ENCODE results near the gene TMEM74B.
"Not testable (repeated sequence)": the region's sequence is repeated elsewhere in the genome, so short reads cannot be mapped to it uniquely, and the experiment has no call there.

The TMEM74B gene

DNA sequence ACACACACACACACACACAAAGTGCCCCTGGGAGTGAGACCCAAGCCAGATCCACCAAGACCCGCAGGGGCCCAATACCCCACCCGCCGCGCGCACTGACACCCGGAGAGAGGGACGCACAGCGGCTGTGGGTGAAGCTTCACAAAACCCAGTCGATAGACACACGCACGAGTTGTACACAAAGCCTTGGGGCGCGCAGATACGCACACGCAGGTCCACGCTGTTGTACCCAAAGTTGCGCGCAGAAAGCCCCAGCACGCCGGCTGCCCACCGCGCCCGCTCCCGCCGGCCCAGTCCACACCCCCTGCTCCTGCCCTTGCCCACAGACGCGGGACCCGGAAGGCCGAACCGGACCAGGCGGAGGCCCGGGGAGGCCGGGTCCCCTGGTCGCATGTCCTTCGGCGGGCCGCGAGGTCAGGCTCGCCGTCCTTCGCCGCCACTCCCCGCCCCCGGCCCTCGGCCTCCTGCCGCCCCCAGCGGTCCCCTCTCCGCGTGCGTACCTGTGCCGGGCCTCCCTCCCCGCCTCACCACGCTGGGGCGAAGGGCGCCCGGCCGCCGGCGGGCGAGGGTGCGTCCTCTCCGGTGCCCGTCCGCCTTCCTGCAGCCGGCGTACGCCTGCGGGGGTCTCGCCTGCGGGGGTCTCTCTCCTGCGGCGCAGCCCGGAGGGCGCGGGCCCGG is at the start of gene TMEM74B:
Gene TMEM74B (minus strand): TSS at position 344 of the 678 bp plus-strand sequence. CDS start 1,180 bp downstream, outside the sequence.
- no peak for DNase-seq (ENCODE audit: low spot score)

- no peak for DNase-seq (ENCODE audit: low spot score)
These were observed 47.7 kb upstream of the TMEM74B start for GRCh38 chr20:1232286-1233111.

GRCh38 chr20:1229541-1229940 is 44.8 kb upstream of the TMEM74B start:
- no peak for DNase-seq (ENCODE audit: low spot score)

GRCh38 chr20:1225783-1226654 is 41.2 kb upstream of the TMEM74B start, which contains the start of gene RAD21L1:
RAD21L1 (plus strand) TSS chr20:1226044; CDS start chr20:1228454, 2,410 bp downstream.
- DNase-seq (ENCODE audit: low spot score) = peak; percentile 80

- DNase-seq (ENCODE audit: low spot score) = no peak
These were observed 40.5 kb upstream of the TMEM74B start for GRCh38 chr20:1225263-1225782.

DNA sequence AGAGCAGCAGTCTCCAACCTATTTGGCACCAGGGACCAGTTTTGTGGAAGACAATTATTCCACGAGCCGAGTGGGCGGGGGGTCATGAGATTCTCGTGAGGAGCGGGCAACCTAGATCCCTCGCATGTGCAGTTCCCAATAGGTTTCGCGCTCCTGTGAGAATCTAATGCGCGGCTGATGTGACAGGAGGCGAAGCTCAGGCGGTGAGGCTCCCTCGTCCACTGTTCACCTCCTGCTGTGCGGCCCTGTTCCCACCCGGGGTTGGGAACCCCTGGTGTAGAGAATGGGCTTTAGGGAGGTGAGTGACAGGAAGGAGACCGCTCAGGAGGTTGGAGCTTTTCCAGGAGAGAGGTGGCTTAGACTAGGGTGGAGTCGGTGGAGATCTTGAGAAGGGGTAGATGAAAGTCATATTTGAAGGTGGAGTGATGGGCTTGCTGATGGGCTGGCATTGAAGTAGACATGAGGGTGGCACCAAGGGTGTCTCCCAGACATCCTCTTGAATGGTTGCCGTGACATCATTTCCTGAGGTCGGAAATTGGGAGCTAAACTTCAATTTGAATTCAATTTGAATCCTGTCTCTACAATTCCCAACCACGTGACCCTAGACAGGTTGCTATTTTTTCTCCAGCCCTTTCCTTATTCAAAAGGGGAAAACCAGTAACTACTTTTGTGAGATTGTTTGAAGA is 39.6 kb upstream of the TMEM74B start:
- DNase-seq (ENCODE audit: low spot score) = no peak

DNA sequence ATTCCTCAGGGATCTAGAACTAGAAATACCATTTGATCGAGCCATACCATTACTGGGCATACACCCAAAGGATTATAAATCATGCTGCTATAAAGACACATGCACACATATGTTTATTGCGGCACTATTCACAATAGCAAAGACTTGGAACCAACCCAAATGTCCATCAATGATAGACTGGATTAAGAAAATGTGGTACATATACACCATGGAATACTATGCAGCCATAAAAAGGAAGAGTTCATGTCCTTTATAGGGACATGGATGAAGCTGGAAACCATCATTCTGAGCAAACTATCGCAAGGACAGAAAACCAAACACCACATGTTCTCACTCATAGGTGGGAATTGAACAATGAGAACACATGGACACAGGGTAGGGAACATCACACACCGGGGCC is 38.0 kb upstream of the TMEM74B start:
- DNase-seq (ENCODE audit: low spot score) = not testable (repeated sequence)

GRCh38 chr20:1216527-1217427 is 32.0 kb upstream of the TMEM74B start:
- not testable (repeated sequence) for DNase-seq (ENCODE audit: low spot score)

DNA sequence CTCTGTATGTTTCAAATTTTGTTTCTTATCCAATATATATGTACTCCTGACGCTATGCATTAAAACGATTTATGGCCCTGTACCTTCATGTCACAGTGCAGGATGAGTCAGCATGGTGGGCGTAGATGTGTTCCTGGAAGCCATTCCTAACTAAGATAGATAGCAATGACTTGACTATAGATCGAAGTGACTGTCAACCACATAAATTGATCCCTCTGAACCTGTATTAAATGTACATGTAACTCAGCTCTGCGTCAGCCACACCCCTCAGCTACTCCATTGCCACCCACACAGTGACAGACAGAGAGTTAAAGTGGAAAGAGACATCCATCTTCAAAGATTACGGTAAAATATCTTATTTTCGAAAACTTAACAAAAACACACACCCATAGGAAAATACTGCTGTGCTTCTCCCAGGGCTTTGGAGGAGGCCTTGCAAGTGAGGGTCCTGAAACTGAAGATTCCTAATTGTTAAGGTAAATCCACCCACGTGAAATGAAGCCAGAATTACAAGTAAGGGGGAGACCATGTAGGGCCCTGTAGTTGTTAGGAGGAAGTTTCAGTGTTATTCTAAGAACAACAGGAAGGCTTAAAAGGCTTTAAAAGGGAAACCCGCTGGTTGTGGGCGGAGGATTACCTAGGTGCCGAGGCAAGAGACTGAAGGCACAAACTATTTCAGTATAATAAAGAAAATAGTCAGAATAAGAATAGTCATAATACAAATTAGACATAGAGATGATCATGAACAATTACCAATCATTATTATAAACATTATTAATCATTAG is 30.8 kb upstream of the TMEM74B start:
- DNase-seq (ENCODE audit: low spot score) = no peak

DNA sequence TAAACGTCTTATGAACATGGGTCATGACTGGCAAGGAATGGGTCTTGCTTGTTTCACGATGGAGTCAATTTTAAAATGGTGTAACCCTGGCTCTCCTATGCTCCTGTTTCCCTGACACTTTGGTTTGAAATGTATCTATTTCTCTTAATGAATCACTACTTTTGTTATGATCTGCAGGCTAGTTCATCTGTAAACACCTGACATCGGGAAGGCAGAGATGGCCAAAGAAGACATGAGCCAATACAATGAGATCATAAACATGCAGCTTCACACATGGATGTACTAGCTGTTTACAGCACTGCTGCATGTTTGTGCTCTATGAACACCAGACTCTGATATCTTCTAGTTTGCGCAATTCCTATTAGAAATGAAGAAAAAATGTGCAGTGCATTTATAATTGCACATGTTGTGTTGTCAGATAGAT is 30.1 kb upstream of the TMEM74B start:
- DNase-seq (ENCODE audit: low spot score) = no peak

GRCh38 chr20:1212607-1213396 is 28.0 kb upstream of the TMEM74B start:
- peak; percentile 84 for DNase-seq (ENCODE audit: low spot score)

DNA sequence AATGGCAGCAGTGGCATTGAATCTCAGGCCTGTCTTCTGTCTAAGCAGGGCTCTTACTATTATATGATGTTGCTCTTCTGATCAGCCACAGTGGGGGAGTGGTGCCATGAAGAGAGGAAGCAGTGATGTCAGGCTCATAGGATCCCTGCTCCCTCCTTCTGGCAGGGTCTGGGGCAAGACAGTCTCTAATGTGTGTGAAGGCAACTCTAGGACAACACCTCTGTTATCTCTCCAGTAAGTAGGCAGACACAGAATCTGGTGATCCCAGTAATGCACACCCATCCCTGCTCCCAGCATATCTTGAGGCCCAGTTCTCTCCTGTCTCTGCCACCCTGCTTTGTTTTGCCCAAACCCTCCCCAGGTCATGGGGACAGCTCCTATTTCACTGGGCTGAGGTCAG is 27.2 kb upstream of the TMEM74B start:
- no peak for DNase-seq (ENCODE audit: low spot score)

- DNase-seq (ENCODE audit: low spot score) = no peak
These were observed 25.7 kb upstream of the TMEM74B start for GRCh38 chr20:1210501-1210900.

DNA sequence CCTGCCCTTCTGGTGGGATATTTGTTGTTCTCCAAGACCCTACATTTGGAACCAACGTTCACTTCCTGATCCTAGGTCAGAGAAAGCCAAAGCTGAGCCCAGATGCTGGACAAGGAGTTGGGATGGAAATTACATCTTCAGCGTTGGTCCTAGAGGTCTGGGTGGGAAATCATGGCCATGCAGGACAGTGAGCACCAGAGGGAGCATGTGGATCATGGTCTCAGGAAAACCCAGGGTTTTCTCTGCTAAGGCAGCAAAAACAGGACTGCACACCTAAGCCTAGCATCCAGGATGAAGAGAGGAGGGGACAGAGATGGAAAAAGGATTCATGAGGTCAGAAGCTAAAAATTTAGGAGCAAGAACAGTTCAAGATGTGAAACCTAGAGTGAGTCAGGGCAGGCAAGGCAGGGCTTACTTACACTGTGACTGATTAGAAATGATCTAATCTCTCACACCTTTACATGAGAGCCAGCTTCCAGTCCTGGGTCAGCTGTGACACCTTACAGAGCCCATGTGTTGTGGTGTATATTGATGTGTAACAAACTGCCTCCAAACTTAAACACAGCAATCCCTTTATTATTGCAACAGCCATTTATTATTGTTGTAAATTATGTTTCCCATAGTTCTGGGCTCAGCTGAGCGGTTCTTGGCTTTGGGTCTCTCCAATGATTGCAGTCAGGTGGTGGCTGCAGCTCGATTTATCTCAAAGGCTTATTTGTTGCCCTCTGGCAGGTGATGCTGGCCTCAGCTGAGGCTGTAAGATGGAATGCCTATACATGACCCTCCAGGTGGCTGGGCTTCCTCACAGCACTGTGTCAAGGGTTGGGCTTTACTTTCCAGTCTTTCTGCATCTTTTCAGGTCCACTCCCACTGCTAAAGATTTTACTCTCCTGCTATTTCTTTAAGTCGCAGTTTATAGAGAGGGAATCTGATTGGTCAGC is 24.9 kb upstream of the TMEM74B start:
- DNase-seq (ENCODE audit: low spot score) = no peak

DNA sequence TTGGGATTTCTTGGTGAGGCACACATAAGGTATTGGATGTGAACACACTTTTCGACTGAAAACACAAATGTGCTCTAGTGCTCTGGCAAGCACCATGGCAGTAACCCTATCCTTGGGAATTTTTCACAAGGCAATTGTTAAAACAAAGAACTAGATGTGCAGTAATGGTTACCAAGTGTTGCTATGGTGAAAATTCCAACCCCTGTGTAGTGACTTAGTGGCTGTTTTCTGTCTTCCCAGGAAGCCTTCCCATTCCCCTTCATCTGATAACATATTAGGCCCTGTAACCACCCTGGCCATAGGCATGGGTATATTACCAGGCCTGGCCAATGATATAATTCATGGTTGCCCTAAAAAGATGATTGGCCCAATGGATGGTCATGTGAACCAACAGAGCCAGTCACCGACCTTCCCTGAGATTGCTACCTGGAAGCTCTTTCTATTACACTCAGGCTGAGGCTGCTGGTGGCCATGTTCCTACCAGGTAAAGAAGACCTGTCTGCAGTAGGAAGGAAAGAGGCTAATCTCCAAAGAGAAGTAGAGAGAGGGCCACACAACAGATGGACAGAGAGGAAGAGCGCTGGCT is 22.6 kb upstream of the TMEM74B start:
- no peak for DNase-seq (ENCODE audit: low spot score)

GRCh38 chr20:1206366-1207148 is 21.8 kb upstream of the TMEM74B start:
- no peak for DNase-seq (ENCODE audit: low spot score)

Measured in Ammon's horn (tissue), 1 donor.